ENCODE measurements around the gene CDC42BPG. TPM values are rescaled to one million over a fixed set of nuclear protein-coding genes. Genes with fewer than 3 reads are reported as not detected.

The CDC42BPG gene
- total RNA-seq, 2 experiments from 2014 or later: 0.50 to 0.61 TPM

GRCh38 chr11:64838600-64839334, 5.7 kb downstream of the CDC42BPG start:
- Mint-ChIP-seq H3K27me3 (no peaks in the 10 kb centered on the region), H3K36me3 (no peaks in the 10 kb centered on the region), H3K4me3 (no peak overlapping the region), H3K27ac (no peak overlapping the region), H3K9me3 (ENCODE audit: low read depth) (no peaks in the 10 kb centered on the region), H3K4me1 (peaks cover 14% of the 10 kb centered on the region)
- CTCF ChIA-PET: interaction anchor here (0.9 to 22.7 kb wide), 3 partner anchors 12 to 273 kb away, joined by 3 to 409 read pairs (median 3); partner anchors contain the start of gene TM7SF2
- no peak for ATAC-seq
- DNase-seq: no peak

GRCh38 chr11:64837887-64838351, 6.5 kb downstream of the CDC42BPG start:
- DNase-seq: no peak
- ATAC-seq: no peak
- H3K4me3 Mint-ChIP-seq: no peak overlapping the region
- no peak overlapping the region for H3K27ac Mint-ChIP-seq
- CTCF ChIA-PET: interaction anchor here (0.9 to 22.7 kb wide), 2 partner anchors 11 to 23 kb away, joined by 3 to 409 read pairs; no protein-coding TSS in a partner anchor
- peaks cover 10% of the 10 kb centered on the region for H3K4me1 Mint-ChIP-seq
- H3K27me3 Mint-ChIP-seq: no peaks in the 10 kb centered on the region
- no peaks in the 10 kb centered on the region for H3K36me3 Mint-ChIP-seq
- H3K9me3 Mint-ChIP-seq (ENCODE audit: low read depth): no peaks in the 10 kb centered on the region

GRCh38 chr11:64836448-64837072, 7.9 kb downstream of the CDC42BPG start:
- no peaks in the 10 kb centered on the region for H3K9me3 Mint-ChIP-seq (ENCODE audit: low read depth)

GRCh38 chr11:64835616-64836447, 8.6 kb downstream of the CDC42BPG start:
- peaks cover 10% of the 10 kb centered on the region for H3K4me1 Mint-ChIP-seq
- H3K36me3 Mint-ChIP-seq: no peaks in the 10 kb centered on the region
- H3K4me3 Mint-ChIP-seq: no peak overlapping the region
- H3K9me3 Mint-ChIP-seq (ENCODE audit: low read depth): no peaks in the 10 kb centered on the region
- CTCF ChIA-PET: interaction anchor here (0.7 to 1.2 kb wide), 5 partner anchors 8 to 281 kb away, joined by 3 to 5 read pairs (median 3); partner anchors contain the start of genes CDC42BPG and ZNHIT2
- H3K27me3 Mint-ChIP-seq: no peaks in the 10 kb centered on the region
- H3K27ac Mint-ChIP-seq: no peak overlapping the region
- DNase-seq (no peak), ATAC-seq (no peak)

More at GRCh38 chr11:64836448-64837072, 7.9 kb downstream of the CDC42BPG start:
- Mint-ChIP-seq H3K4me1 (peaks cover 10% of the 10 kb centered on the region), H3K27me3 (no peaks in the 10 kb centered on the region), H3K27ac (no peak overlapping the region), H3K36me3 (no peaks in the 10 kb centered on the region), H3K4me3 (no peak overlapping the region)
- CTCF ChIA-PET: interaction anchor here (0.9 to 1.0 kb wide), 2 partner anchors 8 to 57 kb away, joined by 3 to 5 read pairs; partner anchors contain the start of gene CDC42BPG
- ATAC-seq (no peak), DNase-seq (no peak)

- DNase-seq (no peak), ATAC-seq (no peak)
- H3K27ac Mint-ChIP-seq: no peak overlapping the region
- H3K9me3 Mint-ChIP-seq (ENCODE audit: low read depth): no peaks in the 10 kb centered on the region
- CTCF ChIA-PET: interaction anchor here (0.7 to 1.4 kb wide), 7 partner anchors 9 to 282 kb away, joined by 3 to 10 read pairs (median 3); partner anchors contain the start of genes CDC42BPG and ZNHIT2
- no peaks in the 10 kb centered on the region for H3K36me3 Mint-ChIP-seq
- no peaks in the 10 kb centered on the region for H3K27me3 Mint-ChIP-seq
- H3K4me1 Mint-ChIP-seq: peaks cover 10% of the 10 kb centered on the region
- no peak overlapping the region for H3K4me3 Mint-ChIP-seq
Measured at GRCh38 chr11:64834723-64835615, 9.5 kb downstream of the CDC42BPG start.

GRCh38 chr11:64834031-64834722, 10.3 kb downstream of the CDC42BPG start:
- Mint-ChIP-seq H3K36me3 (no peaks in the 10 kb centered on the region), H3K4me3 (no peak overlapping the region)
- CTCF ChIA-PET: interaction anchor here (0.9 to 1.4 kb wide), 3 partner anchors 11 to 278 kb away, joined by 3 to 10 read pairs (median 3); partner anchors contain the start of gene CDC42BPG

GRCh38 chr11:64833509-64833908, 10.9 kb downstream of the CDC42BPG start:
- H3K4me3 Mint-ChIP-seq: no peak overlapping the region
- no peak for DNase-seq
- no peaks in the 10 kb centered on the region for H3K36me3 Mint-ChIP-seq
- H3K27me3 Mint-ChIP-seq: no peaks in the 10 kb centered on the region
- CTCF ChIA-PET: interaction anchor here (1.0 kb wide), 1 partner anchor 10 kb away, joined by 3 read pairs; the partner anchor contains the start of gene CDC42BPG
- no peak overlapping the region for H3K27ac Mint-ChIP-seq
- peaks cover 10% of the 10 kb centered on the region for H3K4me1 Mint-ChIP-seq
- no peak for ATAC-seq
- no peaks in the 10 kb centered on the region for H3K9me3 Mint-ChIP-seq (ENCODE audit: low read depth)

More at GRCh38 chr11:64834031-64834722, 10.3 kb downstream of the CDC42BPG start:
- H3K27ac Mint-ChIP-seq: no peak overlapping the region
- ATAC-seq (no peak), DNase-seq (no peak)
- no peaks in the 10 kb centered on the region for H3K27me3 Mint-ChIP-seq
- no peaks in the 10 kb centered on the region for H3K9me3 Mint-ChIP-seq (ENCODE audit: low read depth)
- peaks cover 10% of the 10 kb centered on the region for H3K4me1 Mint-ChIP-seq

- no peak for ATAC-seq
- Mint-ChIP-seq H3K4me1 (peaks cover 10% of the 10 kb centered on the region), H3K9me3 (ENCODE audit: low read depth) (no peaks in the 10 kb centered on the region), H3K27ac (no peak overlapping the region), H3K27me3 (no peaks in the 10 kb centered on the region), H3K36me3 (no peaks in the 10 kb centered on the region), H3K4me3 (no peak overlapping the region)
- no peak for DNase-seq
- CTCF ChIA-PET: interaction anchor here (1.0 kb wide), 1 partner anchor 11 kb away, joined by 3 read pairs; the partner anchor contains the start of gene CDC42BPG
Measured at GRCh38 chr11:64833198-64833502, 11.3 kb downstream of the CDC42BPG start.

GRCh38 chr11:64832467-64833197, 11.8 kb downstream of the CDC42BPG start:
- no peak for ATAC-seq
- no peak for DNase-seq
- Mint-ChIP-seq H3K9me3 (ENCODE audit: low read depth) (no peaks in the 10 kb centered on the region), H3K36me3 (no peaks in the 10 kb centered on the region), H3K4me1 (peaks cover 9% of the 10 kb centered on the region), H3K27ac (no peak overlapping the region), H3K27me3 (no peaks in the 10 kb centered on the region), H3K4me3 (no peak overlapping the region)
- CTCF ChIA-PET: interaction anchor here (1.0 kb wide), 1 partner anchor 11 kb away, joined by 3 read pairs; the partner anchor contains the start of gene CDC42BPG

GRCh38 chr11:64831411-64831891, 13.0 kb downstream of the CDC42BPG start:
- H3K9me3 Mint-ChIP-seq (ENCODE audit: low read depth): no peaks in the 10 kb centered on the region
- H3K36me3 Mint-ChIP-seq: no peaks in the 10 kb centered on the region
- no peaks in the 10 kb centered on the region for H3K27me3 Mint-ChIP-seq
- CTCF ChIA-PET: no interaction called here
- ATAC-seq (no peak), DNase-seq (no peak)
- H3K4me1 Mint-ChIP-seq: no peaks in the 10 kb centered on the region
- H3K4me3 Mint-ChIP-seq: no peak overlapping the region
- no peak overlapping the region for H3K27ac Mint-ChIP-seq

GRCh38 chr11:64829536-64830251, 14.8 kb downstream of the CDC42BPG start:
- Mint-ChIP-seq H3K4me1 (no peaks in the 10 kb centered on the region), H3K9me3 (ENCODE audit: low read depth) (no peaks in the 10 kb centered on the region), H3K27me3 (no peaks in the 10 kb centered on the region), H3K36me3 (no peaks in the 10 kb centered on the region), H3K4me3 (no peak overlapping the region), H3K27ac (no peak overlapping the region)
- DNase-seq: no peak
- no peak for ATAC-seq
- CTCF ChIA-PET: interaction anchor here (1.5 to 1.9 kb wide), 3 partner anchors 14 to 64 kb away, joined by 3 to 4 read pairs (median 4); no protein-coding TSS in a partner anchor
